Thoracic aorta (tissue), 2 donors: ENCODE data around the gene MLF2. TPM values are rescaled to one million over a fixed set of nuclear protein-coding genes. Genes with fewer than 3 reads are reported as not detected.
"Not testable (repeated sequence)": the region's sequence is repeated elsewhere in the genome, so short reads cannot be mapped to it uniquely, and the experiment has no call there.

Experiments
- ATAC-seq: fragments of 150-250 bp; one replicate; pipeline ENCODE4 v1.8.0; 2017; ENCODE audit warnings: low read depth; ENCODE audit not compliant: insufficient number of reproducible peaks, low FRiP score
- DNase-seq: peaks from one replicate; pipeline ENCODE4 v3.0.0-alpha.2; 2020; ENCODE audit warnings: low spot score
- H3K27ac ChIP-seq, 2 donors: fragments of 200-600 bp; sonication (generic); 1 replicate in 1 of 2; 2 replicates in 1 of 2; pipeline ENCODE4 v1.5.1; 2016; ENCODE audit warnings: mild to moderate bottlenecking in 2 of 2, moderate library complexity in 2 of 2
- H3K27me3 ChIP-seq: fragments of 200-600 bp; sonication (generic); replicated peaks from 2 replicates; pipeline ENCODE4 v1.6.0; 2016; ENCODE audit warnings: mild to moderate bottlenecking; ENCODE audit not compliant: insufficient read depth
- H3K36me3 ChIP-seq: fragments of 200-600 bp; sonication (generic); one replicate; pipeline ENCODE4 v1.5.1; 2016
- H3K4me1 ChIP-seq, 2 donors: fragments of 200-600 bp; sonication (generic); 1 replicate in 1 of 2; 2 replicates in 1 of 2; pipeline versions ENCODE4 v1.5.1 to v1.6.0; 2016; ENCODE audit warnings: low read depth in 2 of 2, mild to moderate bottlenecking in 1 of 2; ENCODE audit not compliant: control insufficient read depth in 1 of 2
- H3K4me3 ChIP-seq: fragments of 200-600 bp; sonication (generic); 2 replicates; pipeline ENCODE4 v1.5.1; 2016; ENCODE audit warnings: mild to moderate bottlenecking
- H3K9me3 ChIP-seq: fragments of 200-600 bp; sonication (generic); 2 replicates; pipeline ENCODE4 v1.5.1; 2016
- total RNA-seq, 2 donors: library from RNA; depleted of rRNA; stranded (reverse); fragments of >200 nt; gene quantifications; one replicate each; pipeline versions ENCODE4 v1.1.0 to v1.2.3, GENCODE V29; 2016
- TF ChIP-seq, protein P1 (sequence below): fragments of 200-600 bp; sonication (generic); IDR thresholded peaks from one replicate; pipeline ENCODE4 v1.5.1; 2019; ENCODE audit warnings: antibody characterized with exemption

Gene MLF2
- total RNA-seq, 2 donors from 2014 or later: 129 to 179 TPM

DNA sequence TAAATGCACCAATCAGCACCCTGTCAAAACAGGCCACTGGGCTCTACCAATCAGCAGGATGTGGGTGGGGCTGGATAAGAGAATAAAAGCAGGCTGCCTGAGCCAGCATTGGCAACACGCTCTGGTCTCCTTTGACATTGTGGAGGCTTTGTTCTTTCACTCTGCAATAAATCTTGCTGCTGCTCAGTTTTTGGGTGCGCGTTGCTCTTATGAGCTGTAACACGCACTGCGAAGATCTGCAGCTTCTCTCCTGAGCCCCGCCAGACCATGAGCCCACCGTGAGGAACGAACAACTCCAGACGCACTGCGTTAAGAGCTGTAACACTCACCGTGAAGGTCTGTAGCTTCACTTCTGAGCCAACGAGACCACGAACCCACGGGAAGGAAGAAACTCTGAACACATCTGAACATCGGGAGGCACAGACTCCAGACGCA is 44.0 kb downstream of the MLF2 start:
- no peak overlapping the region for H3K4me3 ChIP-seq
- H3K9me3 ChIP-seq: no peaks in the 10 kb centered on the region
- no peaks in the 10 kb centered on the region for H3K4me1 ChIP-seq
- no peaks in the 10 kb centered on the region for H3K36me3 ChIP-seq
- DNase-seq: no peak
- no peak overlapping the region for H3K27ac ChIP-seq
- ATAC-seq: no peak
- no peaks in the 10 kb centered on the region for H3K27me3 ChIP-seq
- TF ChIP-seq, protein P1, sequence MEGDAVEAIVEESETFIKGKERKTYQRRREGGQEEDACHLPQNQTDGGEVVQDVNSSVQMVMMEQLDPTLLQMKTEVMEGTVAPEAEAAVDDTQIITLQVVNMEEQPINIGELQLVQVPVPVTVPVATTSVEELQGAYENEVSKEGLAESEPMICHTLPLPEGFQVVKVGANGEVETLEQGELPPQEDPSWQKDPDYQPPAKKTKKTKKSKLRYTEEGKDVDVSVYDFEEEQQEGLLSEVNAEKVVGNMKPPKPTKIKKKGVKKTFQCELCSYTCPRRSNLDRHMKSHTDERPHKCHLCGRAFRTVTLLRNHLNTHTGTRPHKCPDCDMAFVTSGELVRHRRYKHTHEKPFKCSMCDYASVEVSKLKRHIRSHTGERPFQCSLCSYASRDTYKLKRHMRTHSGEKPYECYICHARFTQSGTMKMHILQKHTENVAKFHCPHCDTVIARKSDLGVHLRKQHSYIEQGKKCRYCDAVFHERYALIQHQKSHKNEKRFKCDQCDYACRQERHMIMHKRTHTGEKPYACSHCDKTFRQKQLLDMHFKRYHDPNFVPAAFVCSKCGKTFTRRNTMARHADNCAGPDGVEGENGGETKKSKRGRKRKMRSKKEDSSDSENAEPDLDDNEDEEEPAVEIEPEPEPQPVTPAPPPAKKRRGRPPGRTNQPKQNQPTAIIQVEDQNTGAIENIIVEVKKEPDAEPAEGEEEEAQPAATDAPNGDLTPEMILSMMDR: no peak

DNA sequence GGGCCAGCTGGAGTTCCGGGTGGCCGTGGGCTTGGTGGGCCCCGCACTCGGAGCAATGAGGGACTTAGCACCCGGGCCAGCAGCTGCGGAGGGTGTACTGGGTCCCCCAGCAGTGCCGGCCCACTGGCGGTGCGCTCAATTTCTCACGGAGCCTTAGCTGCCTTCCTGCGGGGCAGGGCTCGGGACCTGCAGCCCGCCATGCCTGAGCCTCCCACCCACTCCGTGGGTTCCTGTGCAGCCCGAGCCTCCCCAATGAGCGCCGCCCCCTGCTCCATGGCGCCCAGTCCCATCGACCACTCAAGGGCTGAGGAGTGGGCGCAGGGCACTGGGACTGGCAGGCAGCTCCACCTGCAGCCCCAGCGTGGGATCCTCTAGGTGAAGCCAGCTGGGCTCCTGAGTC is 44.6 kb downstream of the MLF2 start:
- not testable (repeated sequence) for DNase-seq, H3K9me3 ChIP-seq, ATAC-seq, H3K4me1 ChIP-seq, H3K27ac ChIP-seq, H3K4me3 ChIP-seq, H3K36me3 ChIP-seq, H3K27me3 ChIP-seq

DNA sequence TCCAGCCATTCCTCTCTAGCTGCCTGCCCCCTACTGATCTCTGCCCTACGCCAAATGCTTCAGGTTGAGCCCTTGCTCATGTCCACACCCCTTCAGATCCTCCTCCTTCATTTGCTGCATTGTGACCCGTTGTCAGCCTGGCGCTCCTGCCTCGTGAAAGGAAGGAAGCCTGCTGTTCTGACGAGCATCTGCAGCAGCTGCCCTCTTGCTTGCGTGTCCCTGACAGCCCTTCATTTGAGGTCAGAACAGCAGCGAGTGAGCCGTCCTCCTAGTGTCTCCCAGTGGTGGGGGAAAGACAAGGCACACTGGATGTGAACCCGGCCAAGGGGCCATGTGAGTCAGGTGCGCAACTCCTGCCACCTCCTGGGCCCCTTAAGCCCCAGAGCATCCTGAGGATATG is 49.3 kb downstream of the MLF2 start:
- no peak for ATAC-seq
- TF ChIP-seq, protein P1: no peak
- H3K27ac ChIP-seq: no peak overlapping the region
- H3K4me1 ChIP-seq: peaks cover 0 to 15% of the 10 kb centered on the region in 2 donors
- no peaks in the 10 kb centered on the region for H3K36me3 ChIP-seq
- no peak for DNase-seq
- H3K4me3 ChIP-seq: no peak overlapping the region
- no peaks in the 10 kb centered on the region for H3K9me3 ChIP-seq
- no peaks in the 10 kb centered on the region for H3K27me3 ChIP-seq

DNA sequence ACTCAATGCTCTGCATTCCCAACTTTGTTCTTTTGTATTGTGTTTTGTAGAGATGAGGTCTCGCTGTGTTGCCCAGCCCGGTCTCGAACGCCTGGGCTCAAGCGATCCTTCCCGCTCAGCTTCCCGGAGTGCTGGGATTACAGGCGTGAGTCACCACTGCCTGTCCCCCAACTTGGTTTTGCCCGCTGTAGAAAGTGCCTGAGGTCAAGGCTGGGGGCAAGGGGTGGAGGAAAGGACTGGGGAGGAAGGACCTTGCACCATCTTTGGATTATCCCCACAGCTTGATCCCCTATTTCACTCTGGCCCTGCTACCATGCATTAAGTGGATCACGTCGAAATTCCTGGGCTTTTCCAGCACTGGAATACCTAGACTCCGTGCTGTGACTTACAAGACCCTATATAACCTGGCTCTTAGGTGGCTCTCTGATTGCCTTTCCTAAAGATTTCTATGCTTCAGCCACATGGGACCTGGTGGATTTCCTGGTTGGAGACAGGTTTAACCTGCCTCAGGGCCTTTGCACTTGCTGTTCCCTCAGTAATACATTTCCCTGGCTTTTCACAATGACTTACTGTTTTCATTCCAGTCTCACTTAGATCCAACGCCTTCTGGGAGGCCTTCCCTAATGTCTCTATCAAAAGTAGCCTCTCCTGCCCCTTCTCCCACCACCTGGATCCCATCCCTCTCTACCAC is 51.7 kb downstream of the MLF2 start:
- H3K4me1 ChIP-seq: peaks cover 0 to 15% of the 10 kb centered on the region in 2 donors

DNA sequence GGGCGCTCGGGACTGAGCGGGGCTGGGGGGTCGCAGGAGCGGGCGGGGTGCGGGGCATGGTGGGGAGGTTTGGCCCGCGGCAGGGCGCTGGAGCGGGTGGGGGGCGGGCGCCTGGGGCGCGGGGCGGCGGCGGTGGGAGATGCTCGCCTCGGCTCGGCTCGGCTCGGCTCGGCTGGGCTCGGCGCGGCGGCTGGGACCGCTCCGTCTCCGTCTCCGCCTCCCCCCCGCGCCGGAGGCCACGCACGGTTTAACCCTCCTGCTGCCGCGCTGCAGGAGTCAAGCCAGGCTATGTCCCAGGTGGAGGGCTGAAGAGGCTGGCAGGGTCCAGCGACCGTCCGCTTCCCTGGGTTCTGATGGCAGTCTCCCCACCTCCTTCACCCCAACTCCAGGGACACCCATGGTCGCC is 52.3 kb downstream of the MLF2 start, which contains the start of gene PIANP:
TSS of gene PIANP (minus strand) at position 170 of the 406 bp plus-strand sequence. CDS start 2,754 bp downstream, outside the sequence.
- no peaks in the 10 kb centered on the region for H3K9me3 ChIP-seq
- DNase-seq: no peak
- H3K4me1 ChIP-seq: peaks cover 0 to 15% of the 10 kb centered on the region in 2 donors
- H3K27ac ChIP-seq: no peak within 1 kb of the TSS
- H3K4me3 ChIP-seq: peak within 1 kb of the TSS; percentile 76
- peak; percentile 50 for ATAC-seq
- TF ChIP-seq, protein P1: no peak
- no peaks in the 10 kb centered on the region for H3K36me3 ChIP-seq
- no peaks in the 10 kb centered on the region for H3K27me3 ChIP-seq

More for the DNA sequence above, 51.7 kb downstream of the MLF2 start:
- ATAC-seq (no peak), DNase-seq (no peak)
- H3K4me3 ChIP-seq: peak overlapping the region; percentile 76
- no peaks in the 10 kb centered on the region for H3K9me3 ChIP-seq
- H3K27me3 ChIP-seq: no peaks in the 10 kb centered on the region
- no peak overlapping the region for H3K27ac ChIP-seq
- TF ChIP-seq, protein P1: no peak
- H3K36me3 ChIP-seq: no peaks in the 10 kb centered on the region
